Activated naive CD4-positive, alpha-beta T cell (primary cell): Measurements from ENCODE around the gene ZNF107.
"Not testable (repeated sequence)": the region's sequence is repeated elsewhere in the genome, so short reads cannot be mapped to it uniquely, and the experiment has no call there.

Experiments used
- DNase-seq, 4 experiments: peaks; one replicate each; lab custom pipeline; 2025; lab: John Stamatoyannopoulos, UW

The ZNF107 gene

GRCh38 chr7:64733550-64734240 lies 67.8 kb downstream of the ZNF107 start:
- no peak for DNase-seq

GRCh38 chr7:64736575-64736974 lies 70.6 kb downstream of the ZNF107 start:
- no peak for DNase-seq

GRCh38 chr7:64738403-64738802 lies 72.5 kb downstream of the ZNF107 start:
- DNase-seq, result not testable (repeated sequence)

GRCh38 chr7:64738953-64739352 lies 73.0 kb downstream of the ZNF107 start:
- DNase-seq, result not testable (repeated sequence)

- DNase-seq, result no peak
Observed at GRCh38 chr7:64744680-64745079, 78.7 kb downstream of the ZNF107 start.

GRCh38 chr7:64747802-64748201 lies 81.9 kb downstream of the ZNF107 start:
- no peak for DNase-seq

- no peak for DNase-seq
Observed at GRCh38 chr7:64753032-64753431, 87.1 kb downstream of the ZNF107 start.

- no peak for DNase-seq
Observed at GRCh38 chr7:64755865-64756264, 89.9 kb downstream of the ZNF107 start.

- DNase-seq, result no peak
Observed at GRCh38 chr7:64758151-64758550, 92.2 kb downstream of the ZNF107 start.
